Measurements from ENCODE around the gene ATP2A2. TPM values are rescaled to one million over a fixed set of nuclear protein-coding genes. Genes with fewer than 3 reads are reported as not detected.

ATP2A2 gene
- total RNA-seq, 1 donor from 2014 or later: 1,955 TPM

DNA sequence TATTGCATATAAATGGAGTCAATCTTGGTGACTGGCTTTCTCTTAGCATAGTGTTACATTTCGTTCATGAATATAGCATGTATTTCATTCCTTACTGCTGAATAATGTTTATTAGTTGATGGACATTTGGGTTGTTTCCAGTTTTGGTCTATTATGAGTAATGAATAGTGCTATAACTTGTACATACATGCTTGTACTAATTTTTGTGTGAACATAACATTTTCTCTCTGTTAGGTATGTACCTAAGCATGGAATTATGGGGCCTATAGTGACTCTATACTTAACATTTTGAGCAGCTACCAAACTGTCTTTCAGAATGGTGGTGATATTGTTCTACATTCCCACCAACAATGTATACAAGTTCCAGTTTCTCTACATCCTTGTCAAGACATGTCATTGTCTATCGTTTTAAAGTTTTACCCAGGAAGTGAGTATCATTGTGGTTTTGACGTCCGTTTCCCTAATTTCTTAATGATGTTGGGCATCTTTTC lies 23.1 kb downstream of the ATP2A2 start:
- peak overlapping the region; percentile 3 for H3K27ac ChIP-seq (replicated peaks)
- TF ChIP-seq, protein P1, sequence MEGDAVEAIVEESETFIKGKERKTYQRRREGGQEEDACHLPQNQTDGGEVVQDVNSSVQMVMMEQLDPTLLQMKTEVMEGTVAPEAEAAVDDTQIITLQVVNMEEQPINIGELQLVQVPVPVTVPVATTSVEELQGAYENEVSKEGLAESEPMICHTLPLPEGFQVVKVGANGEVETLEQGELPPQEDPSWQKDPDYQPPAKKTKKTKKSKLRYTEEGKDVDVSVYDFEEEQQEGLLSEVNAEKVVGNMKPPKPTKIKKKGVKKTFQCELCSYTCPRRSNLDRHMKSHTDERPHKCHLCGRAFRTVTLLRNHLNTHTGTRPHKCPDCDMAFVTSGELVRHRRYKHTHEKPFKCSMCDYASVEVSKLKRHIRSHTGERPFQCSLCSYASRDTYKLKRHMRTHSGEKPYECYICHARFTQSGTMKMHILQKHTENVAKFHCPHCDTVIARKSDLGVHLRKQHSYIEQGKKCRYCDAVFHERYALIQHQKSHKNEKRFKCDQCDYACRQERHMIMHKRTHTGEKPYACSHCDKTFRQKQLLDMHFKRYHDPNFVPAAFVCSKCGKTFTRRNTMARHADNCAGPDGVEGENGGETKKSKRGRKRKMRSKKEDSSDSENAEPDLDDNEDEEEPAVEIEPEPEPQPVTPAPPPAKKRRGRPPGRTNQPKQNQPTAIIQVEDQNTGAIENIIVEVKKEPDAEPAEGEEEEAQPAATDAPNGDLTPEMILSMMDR (IDR thresholded peaks at IDR 0.05; ENCODE audit: borderline replicate concordance): no peak
- intact Hi-C loops (cut with micrococcal nuclease): no loop called here
- peak overlapping the region; percentile 37 for H3K4me3 ChIP-seq
- no peak for DNase-seq
- no peaks in the 10 kb centered on the region for H3K9me3 ChIP-seq (replicated peaks)
- H3K36me3 ChIP-seq: peaks cover 81% of the 10 kb centered on the region
- peaks cover 90% of the 10 kb centered on the region for H3K4me1 ChIP-seq
- no peaks in the 10 kb centered on the region for H3K27me3 ChIP-seq (ENCODE audit: low read depth)

- Histone ChIP-seq H3K27me3 (ENCODE audit: low read depth) (no peaks in the 10 kb centered on the region), H3K36me3 (peaks cover 72% of the 10 kb centered on the region), H3K4me1 (peaks cover 94% of the 10 kb centered on the region), H3K9me3 (replicated peaks) (no peaks in the 10 kb centered on the region), H3K4me3 (peak overlapping the region; percentile 29), H3K27ac (replicated peaks) (no peak overlapping the region)
- intact Hi-C loops (cut with micrococcal nuclease): no loop called here
- TF ChIP-seq, protein P1 (IDR thresholded peaks at IDR 0.05; ENCODE audit: borderline replicate concordance): no peak
- no peak for DNase-seq
Observed at GRCh38 chr12:110307372-110307771, 26.3 kb downstream of the ATP2A2 start.

- Histone ChIP-seq H3K27me3 (ENCODE audit: low read depth) (no peaks in the 10 kb centered on the region), H3K4me1 (peaks cover 97% of the 10 kb centered on the region), H3K27ac (replicated peaks) (peak overlapping the region; percentile 25), H3K9me3 (replicated peaks) (no peaks in the 10 kb centered on the region), H3K4me3 (no peak overlapping the region), H3K36me3 (peaks cover 62% of the 10 kb centered on the region)
- intact Hi-C loops (cut with micrococcal nuclease): no loop called here
- TF ChIP-seq, protein P1 (IDR thresholded peaks at IDR 0.05; ENCODE audit: borderline replicate concordance): no peak
- DNase-seq: no peak
Observed at GRCh38 chr12:110310763-110311162, 29.7 kb downstream of the ATP2A2 start.

- Histone ChIP-seq H3K4me1 (peaks cover 98% of the 10 kb centered on the region), H3K27me3 (ENCODE audit: low read depth) (no peaks in the 10 kb centered on the region), H3K27ac (replicated peaks) (peak overlapping the region; percentile 43), H3K36me3 (peaks cover 54% of the 10 kb centered on the region), H3K9me3 (replicated peaks) (no peaks in the 10 kb centered on the region), H3K4me3 (no peak overlapping the region)
- intact Hi-C loops (cut with micrococcal nuclease): no loop called here
- TF ChIP-seq, protein P1 (IDR thresholded peaks at IDR 0.05; ENCODE audit: borderline replicate concordance): no peak
- no peak for DNase-seq
Observed at GRCh38 chr12:110311903-110312302, 30.9 kb downstream of the ATP2A2 start.

GRCh38 chr12:110312581-110313360 lies 31.7 kb downstream of the ATP2A2 start:
- TF ChIP-seq, protein P1 (IDR thresholded peaks at IDR 0.05; ENCODE audit: borderline replicate concordance): no peak
- Histone ChIP-seq H3K36me3 (peaks cover 46% of the 10 kb centered on the region), H3K27me3 (ENCODE audit: low read depth) (no peaks in the 10 kb centered on the region), H3K27ac (replicated peaks) (peak overlapping the region; percentile 43), H3K4me3 (no peak overlapping the region), H3K4me1 (peaks cover 98% of the 10 kb centered on the region), H3K9me3 (replicated peaks) (no peaks in the 10 kb centered on the region)
- no peak for DNase-seq
- intact Hi-C loops (cut with micrococcal nuclease): no loop called here

Data from left ventricle myocardium inferior (tissue), 1 donor.